ENCODE data around the gene TBC1D10B.
"Not testable (repeated sequence)": the region's sequence is repeated elsewhere in the genome, so short reads cannot be mapped to it uniquely, and the experiment has no call there.

GRCh38 chr16:30343491-30343820 is 26.8 kb downstream of the TBC1D10B start:
- not testable (repeated sequence) for TF ChIP-seq CTCF, POLR2A (IDR thresholded peaks at IDR 0.05)

Data from adrenal gland (tissue), 5 donors.